ENCODE measurements around the gene SRGAP3.

Gene SRGAP3

DNA sequence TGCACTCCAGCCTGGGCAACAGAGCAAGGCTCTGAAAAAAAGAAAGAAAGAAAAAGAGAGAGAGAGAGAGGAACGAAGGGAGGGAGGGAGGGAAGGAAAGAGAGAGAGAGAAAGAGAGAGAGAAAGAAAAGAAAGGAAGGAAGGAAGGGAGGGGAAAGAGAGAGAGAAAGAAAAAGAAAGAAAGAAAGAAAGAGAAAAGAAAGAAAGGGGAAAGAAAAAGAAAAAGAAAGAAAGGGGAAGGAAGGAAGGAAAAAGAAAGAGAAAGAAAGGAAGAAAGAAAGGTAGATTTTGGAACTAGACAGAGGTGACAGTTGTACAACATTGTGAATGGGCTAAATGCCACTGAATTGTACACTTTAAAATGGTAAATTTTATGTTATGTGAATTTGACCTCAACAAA is 5.3 kb upstream of the SRGAP3 start:
- no peak for DNase-seq (ENCODE audit: low spot score)
- TF ChIP-seq, protein P1, sequence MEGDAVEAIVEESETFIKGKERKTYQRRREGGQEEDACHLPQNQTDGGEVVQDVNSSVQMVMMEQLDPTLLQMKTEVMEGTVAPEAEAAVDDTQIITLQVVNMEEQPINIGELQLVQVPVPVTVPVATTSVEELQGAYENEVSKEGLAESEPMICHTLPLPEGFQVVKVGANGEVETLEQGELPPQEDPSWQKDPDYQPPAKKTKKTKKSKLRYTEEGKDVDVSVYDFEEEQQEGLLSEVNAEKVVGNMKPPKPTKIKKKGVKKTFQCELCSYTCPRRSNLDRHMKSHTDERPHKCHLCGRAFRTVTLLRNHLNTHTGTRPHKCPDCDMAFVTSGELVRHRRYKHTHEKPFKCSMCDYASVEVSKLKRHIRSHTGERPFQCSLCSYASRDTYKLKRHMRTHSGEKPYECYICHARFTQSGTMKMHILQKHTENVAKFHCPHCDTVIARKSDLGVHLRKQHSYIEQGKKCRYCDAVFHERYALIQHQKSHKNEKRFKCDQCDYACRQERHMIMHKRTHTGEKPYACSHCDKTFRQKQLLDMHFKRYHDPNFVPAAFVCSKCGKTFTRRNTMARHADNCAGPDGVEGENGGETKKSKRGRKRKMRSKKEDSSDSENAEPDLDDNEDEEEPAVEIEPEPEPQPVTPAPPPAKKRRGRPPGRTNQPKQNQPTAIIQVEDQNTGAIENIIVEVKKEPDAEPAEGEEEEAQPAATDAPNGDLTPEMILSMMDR (IDR thresholded peaks at IDR 0.05; ENCODE audit: extremely low read depth, missing control alignments): no peak

- no peak for DNase-seq (ENCODE audit: low spot score)
- TF ChIP-seq, protein P1 (IDR thresholded peaks at IDR 0.05; ENCODE audit: extremely low read depth, missing control alignments): no peak
Measured at GRCh38 chr3:9253327-9253726, 3.9 kb upstream of the SRGAP3 start.

- TF ChIP-seq, protein P1 (IDR thresholded peaks at IDR 0.05; ENCODE audit: extremely low read depth, missing control alignments): no peak
- no peak for DNase-seq (ENCODE audit: low spot score)
Measured at GRCh38 chr3:9251055-9251786, 1.8 kb upstream of the SRGAP3 start.

DNA sequence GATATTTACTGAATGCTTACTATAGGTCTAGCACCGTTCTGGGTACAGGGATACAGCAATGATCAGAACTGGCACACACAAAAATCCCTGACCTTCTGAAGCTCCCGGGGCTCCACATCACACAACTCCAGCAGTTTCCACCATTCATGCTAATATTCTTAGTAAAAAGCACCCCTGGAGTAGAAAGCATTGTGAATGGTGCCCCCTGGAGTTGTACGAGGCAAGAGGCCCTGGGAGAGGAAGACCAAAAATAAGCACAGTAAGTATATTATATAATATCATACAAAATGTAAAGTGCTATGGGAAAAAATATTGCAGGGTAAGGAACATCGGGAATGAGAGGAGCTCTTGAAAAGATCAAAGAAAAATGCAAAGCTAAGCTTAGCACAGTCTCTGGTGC is 790 bp upstream of the SRGAP3 start:
- TF ChIP-seq, protein P1 (IDR thresholded peaks at IDR 0.05; ENCODE audit: extremely low read depth, missing control alignments): no peak
- no peak for DNase-seq (ENCODE audit: low spot score)

GRCh38 chr3:9248522-9249271 is 749 bp downstream of the SRGAP3 start:
- no peak for DNase-seq (ENCODE audit: low spot score)
- TF ChIP-seq, protein P1 (IDR thresholded peaks at IDR 0.05; ENCODE audit: extremely low read depth, missing control alignments): no peak

GRCh38 chr3:9247941-9248521 is 1.4 kb downstream of the SRGAP3 start:
- TF ChIP-seq, protein P1 (IDR thresholded peaks at IDR 0.05; ENCODE audit: extremely low read depth, missing control alignments): no peak
- DNase-seq (ENCODE audit: low spot score): no peak

DNA sequence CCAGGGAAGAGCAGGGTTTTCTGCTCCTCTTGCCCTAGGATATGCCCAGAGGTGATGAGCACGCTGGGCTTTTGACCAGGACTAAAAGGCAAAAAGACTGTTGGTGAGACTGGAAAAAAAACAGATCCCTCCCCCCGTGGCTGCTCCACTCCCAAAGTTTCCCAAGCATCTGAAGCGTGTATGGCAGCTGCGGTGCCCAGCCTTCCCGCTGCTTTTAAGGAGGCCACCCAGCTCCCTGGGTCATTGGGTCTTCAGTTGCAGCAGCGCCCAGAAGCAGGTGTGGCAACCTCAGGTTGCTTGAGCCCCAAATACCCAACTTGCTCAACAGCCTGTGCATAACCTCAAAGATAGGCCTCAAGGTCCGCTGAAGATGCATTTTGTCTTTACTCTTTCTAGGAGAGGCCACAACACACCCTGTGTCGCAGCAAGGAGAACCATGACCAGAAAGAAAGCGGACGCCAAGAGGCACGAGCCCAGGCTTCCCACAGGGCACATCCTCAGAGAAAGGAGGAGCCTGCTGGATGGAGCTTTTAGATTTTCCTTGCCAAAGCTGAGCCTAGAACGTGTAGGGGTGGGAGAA is 2.0 kb downstream of the SRGAP3 start:
- TF ChIP-seq, protein P1 (IDR thresholded peaks at IDR 0.05; ENCODE audit: extremely low read depth, missing control alignments): no peak
- no peak for DNase-seq (ENCODE audit: low spot score)
